ENCODE results near the gene FOXF2.

Gene FOXF2

DNA sequence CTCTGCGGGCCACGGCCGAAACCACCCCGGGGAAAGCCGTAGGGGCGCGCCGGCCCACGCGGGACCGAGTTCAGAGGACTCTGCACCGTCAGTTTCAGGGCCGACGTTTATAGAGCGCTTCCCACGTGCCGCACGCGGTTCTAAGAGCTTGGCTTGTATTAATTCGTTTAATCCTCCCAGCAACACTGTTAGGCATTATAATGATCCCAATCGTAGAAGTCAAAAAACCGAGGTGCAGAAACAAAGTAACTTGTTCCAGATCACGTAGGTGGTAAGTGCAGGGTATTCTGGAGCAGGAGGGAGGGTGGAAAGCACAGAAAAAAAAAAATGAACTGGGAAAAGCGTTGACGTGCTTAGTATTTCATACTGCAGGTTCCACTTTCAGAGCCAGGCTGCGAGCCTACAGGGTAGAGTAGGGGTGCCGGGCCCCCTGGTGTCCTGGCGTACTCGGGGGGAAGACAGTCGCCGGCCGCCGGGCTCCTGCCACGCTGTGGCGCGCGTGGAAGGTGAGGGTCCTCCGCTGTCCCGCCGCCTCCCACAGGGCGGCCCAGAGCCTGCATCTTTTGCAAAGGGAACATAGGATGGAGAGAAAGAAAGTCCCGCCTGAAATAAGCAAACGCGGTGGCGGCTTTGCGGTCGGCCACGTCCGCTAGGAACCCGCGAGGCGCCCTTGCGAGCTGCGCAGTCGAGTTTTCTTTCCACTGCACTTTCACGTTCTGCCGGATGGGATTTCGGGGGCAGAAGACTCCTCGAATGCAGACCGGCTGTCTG, 10.2 kb upstream of the FOXF2 start:
- DNase-seq (ENCODE audit: low spot score), result no peak

DNA sequence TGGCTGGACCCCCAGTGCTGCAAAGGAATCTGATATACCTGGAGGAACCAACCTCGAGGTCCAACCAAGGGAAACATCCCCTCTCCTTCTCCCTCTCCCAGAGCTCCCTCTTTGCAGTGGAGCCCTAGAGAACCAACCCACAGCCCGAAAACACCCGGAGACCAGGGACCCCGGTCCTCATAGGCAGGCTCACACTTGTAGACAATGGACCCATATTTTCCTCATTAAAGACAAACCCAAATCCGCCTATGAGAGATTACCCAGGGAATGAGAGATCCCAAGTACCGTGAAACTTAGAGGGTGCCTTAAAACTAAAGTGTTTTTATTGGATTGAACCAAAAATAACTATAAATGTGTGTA, 9.6 kb upstream of the FOXF2 start:
- no peak for DNase-seq (ENCODE audit: low spot score)

DNA sequence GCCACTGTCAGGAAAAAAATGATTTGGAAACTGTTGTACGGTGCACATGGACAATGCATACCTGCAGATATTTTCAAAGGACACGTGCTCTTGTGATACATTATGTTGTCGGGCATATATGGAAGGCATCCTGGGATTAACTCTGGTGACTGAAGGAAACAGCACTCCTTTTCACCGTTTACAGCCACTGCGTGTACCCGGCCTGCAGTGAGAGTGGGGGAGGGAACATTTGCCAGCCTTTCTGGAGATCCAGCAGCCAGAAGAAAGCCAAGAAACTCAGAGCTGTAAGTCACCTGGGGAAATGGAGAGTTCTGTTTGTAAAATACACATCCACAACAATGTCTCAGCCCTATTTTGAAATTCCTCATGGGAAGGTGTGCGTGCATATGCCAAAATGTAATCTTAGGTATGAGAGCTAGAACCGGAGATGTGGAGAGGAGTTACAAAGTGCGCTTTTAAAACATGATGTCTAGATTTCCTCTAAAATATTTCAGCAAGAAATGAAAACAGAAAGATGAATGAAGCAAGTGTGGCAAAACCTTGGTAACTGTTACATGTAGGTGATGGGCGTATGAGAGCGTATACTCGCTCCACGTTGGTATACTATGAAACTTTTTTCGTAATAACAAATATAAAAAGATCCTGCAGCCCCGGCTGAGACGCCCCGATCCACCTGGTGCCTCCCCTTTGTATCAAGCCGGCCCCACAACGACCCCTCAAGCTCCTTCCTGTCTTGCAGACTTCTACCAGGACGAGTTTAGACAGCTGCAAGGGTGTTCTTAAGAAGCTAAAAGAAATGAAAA, 8.6 kb upstream of the FOXF2 start:
- DNase-seq (ENCODE audit: low spot score), result no peak

- no peak for DNase-seq (ENCODE audit: low spot score)
These were observed 7.7 kb upstream of the FOXF2 start for GRCh38 chr6:1381481-1382330.

DNA sequence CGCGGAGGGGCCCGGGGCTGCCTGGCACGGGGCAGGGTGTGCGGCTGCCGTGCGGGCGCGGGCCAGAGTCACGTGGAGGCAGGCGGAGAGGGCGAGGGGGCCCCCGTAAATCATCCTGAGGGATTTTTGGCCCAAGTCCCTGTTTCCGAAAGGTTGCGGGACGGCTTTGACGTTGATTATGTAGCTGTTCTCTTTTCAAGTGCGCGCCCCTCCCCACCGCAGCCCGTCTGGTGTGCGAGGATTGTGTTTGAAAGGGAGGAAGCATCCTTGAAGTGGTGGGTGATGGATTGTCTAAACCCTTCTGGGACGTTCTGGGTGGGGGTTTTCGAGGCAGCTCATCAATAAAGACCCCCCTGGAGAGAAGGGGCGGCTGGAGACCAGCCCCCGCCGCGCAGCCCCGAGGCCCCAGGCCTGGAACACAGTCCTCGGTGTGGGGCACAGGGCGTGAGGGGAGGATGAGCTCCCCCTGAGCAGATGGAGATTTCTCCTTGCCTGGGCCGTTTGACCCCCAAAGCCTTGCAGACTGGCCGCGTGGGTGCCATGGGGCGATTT, 7.0 kb upstream of the FOXF2 start:
- no peak for DNase-seq (ENCODE audit: low spot score)

- DNase-seq (ENCODE audit: low spot score), result no peak
These were observed 6.3 kb upstream of the FOXF2 start for GRCh38 chr6:1382883-1383728.

DNA sequence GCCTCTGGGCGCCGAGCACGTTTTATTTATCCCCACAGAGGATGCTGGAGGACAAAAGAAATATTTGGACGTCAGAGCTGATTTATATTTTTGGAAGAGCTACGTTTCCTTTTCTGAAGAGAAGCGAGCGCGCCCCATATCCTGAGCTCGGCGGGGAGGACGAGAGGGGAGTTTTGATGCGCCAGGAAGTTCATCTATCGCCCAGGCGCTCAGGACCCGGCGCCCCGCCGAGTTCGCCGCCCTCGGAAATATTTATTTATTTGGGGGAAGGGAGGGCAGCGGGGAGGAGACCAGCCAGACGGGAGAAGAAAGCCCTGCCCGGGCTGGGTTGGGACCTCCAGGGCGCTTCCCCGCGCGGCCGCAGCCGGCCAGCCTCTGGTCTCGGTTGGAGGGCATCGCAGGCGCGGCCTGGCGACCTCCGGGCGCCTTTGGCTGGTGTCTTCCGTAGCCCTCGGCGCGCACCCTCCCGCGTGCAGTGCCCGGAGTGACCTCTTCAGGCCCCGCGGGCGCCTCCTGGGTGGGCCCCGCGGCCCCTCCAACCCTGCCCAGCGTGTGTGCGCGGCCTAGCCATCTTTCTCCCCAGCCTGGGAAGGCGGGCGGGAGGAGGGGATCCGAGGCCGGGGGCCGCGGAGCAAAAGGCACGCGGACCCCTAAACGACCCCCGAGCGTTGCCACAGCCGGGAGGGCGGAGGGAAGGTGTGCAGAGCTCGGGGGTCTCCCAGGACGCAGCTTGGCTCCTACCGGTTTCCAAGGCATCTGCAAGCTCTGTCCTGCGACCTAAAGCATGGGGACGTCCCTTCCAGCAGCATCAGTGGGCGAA, 5.4 kb upstream of the FOXF2 start:
- no peak for DNase-seq (ENCODE audit: low spot score)

GRCh38 chr6:1384549-1385128, 4.7 kb upstream of the FOXF2 start:
- DNase-seq (ENCODE audit: low spot score), result no peak

DNA sequence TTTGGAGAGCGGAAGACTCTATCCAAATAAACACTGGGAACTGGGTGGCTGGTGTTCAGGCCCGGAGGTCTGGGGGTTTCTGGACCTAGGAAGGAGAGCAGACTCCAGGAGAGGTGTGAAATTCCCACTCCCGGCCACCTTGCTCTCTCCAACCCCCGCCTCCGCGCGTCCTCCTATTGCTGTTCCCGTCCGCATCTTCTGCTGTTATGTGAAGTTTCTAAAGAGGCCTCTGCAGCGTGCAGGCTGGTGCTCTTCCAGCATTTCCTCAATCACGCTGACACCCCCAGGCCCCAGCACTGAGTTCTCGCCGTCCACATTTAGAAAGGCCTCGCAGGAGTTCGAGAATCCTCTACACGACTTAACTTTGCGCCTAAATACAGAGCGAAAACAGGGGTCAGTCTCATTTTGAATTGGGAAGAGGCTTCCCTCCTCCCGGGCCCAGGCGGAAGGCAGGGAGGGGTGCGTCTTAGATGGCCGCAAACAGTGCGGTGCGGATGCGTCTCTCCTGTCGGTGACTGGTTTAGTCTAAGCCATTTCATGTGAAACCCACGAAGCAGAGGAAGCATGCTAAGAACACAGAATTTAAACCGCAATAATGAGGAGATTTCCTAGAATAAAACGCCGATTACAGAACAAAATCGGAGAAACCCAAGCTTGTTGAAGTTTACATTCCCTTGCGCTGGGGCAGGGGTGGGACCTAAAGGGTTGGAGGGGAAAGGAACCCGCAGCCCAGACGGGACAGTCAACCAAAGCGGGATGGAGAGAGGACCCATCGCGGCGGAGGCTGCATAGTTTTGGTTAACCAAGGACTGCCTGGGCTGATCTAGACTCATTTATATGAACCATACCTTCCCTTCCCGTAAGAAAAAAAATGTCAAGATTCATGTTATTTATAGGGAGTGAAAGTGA, 4.0 kb upstream of the FOXF2 start:
- no peak for DNase-seq (ENCODE audit: low spot score)

GRCh38 chr6:1386038-1386709, 3.2 kb upstream of the FOXF2 start:
- DNase-seq (ENCODE audit: low spot score), result no peak

DNA sequence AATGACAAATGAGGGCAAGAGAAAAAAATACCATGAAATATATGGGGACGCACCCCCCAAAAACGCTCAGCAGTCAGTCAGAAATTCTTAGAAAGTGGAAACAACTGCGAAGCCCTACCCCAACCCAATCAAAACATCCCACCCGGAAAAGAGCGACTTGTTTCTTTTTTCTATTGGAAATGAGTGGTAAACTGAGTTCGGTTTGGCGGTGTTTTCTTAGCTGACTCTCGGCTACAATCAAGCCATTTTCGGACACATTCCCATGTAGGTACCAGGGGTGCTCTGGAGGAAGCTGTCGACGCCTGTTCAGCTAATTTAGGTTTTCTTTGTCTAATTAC, 1.9 kb upstream of the FOXF2 start:
- no peak for DNase-seq (ENCODE audit: low spot score)

- DNase-seq (ENCODE audit: low spot score), result no peak
These were observed 1.3 kb upstream of the FOXF2 start for GRCh38 chr6:1387876-1388629.

DNA sequence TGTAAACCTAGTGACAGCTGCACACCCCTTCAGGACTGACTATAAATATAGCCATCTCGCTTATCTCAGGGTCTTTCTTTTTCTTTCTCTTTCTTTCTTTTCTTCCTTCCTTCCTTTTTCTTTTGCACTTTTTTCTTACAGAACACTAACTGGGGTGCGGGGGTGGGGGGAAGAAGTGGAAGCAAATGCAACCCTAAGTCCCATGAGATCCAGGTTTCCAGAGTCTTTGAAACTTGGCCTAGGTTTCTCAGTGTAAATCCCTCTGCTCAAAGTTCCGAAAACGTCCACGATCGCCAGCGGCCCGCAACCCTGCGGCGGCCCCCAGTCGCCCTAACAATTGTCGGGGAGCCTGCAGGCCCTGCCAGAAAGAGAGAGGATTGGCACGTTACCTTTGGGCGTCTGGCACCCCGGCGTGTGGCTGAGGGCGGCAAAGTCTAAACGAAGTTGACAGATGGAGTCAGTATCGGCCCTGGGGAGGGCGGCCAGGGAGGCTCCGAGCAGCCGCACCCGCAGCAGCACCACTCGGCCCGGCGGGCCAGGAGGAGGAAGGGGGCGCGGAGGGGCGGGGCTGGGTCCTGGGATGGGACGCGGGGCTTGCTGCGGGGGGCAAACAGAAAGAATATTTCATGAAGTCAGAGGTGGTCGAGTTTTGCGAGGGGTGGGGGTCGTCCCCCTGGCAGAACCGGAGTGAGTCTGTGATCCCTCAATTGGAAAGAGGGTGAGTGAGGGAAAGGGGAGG, 577 bp upstream of the FOXF2 start:
- no peak for DNase-seq (ENCODE audit: low spot score)

DNA sequence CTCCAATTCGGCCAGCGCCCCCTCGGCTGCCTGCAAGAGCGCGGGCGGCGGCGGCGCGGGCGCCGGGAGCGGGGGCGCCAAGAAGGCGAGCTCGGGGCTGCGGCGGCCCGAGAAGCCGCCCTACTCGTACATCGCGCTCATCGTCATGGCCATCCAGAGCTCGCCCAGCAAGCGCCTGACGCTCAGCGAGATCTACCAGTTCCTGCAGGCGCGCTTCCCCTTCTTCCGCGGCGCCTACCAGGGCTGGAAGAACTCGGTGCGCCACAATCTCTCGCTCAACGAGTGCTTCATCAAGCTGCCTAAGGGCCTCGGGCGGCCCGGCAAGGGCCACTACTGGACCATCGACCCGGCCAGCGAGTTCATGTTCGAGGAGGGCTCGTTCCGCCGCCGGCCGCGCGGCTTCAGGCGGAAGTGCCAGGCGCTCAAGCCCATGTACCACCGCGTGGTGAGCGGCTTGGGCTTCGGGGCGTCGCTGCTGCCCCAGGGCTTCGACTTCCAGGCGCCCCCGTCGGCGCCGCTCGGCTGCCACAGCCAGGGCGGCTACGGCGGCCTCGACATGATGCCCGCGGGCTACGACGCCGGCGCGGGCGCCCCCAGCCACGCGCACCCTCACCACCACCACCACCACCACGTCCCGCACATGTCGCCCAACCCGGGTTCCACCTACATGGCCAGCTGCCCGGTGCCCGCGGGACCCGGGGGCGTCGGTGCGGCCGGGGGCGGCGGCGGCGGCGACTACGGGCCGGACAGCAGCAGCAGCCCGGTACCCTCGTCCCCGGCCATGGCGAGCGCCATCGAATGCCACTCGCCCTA, 963 bp downstream of the FOXF2 start:
- DNase-seq (ENCODE audit: low spot score), result no peak

- DNase-seq (ENCODE audit: low spot score), result no peak
These were observed 1.8 kb downstream of the FOXF2 start for GRCh38 chr6:1390946-1391799.

Data from putamen (tissue), 1 donor.